SK-N-SH treated with all-trans-retinoic acid at 6 μM for 48 hours (cell line): ENCODE results near the gene MMD.
"Not testable (repeated sequence)": the region's sequence is repeated elsewhere in the genome, so short reads cannot be mapped to it uniquely, and the experiment has no call there.

Experiments
- ATAC-seq: fragments of 200-7000 bp; cut with Tn5 transposase; 3 replicates; pipeline ENCODE4 v1.9.1; 2020; ENCODE audit warnings: mild to moderate bottlenecking, moderate library complexity
- ARNTL ChIP-seq: fragments of 450-650 bp; formaldehyde crosslinking; IDR thresholded peaks from 2 replicates; pipeline ENCODE4 v1.5.0; 2020; ENCODE audit warnings: low read depth, mild to moderate bottlenecking, moderate library complexity, borderline replicate concordance
- BACH2 ChIP-seq: fragments of 250-450 bp; sonication (Bioruptor Pico); IDR thresholded peaks from 2 replicates; pipeline ENCODE4 v1.9.0; 2021; ENCODE audit warnings: mild to moderate bottlenecking, borderline replicate concordance
- CSDC2 ChIP-seq: fragments of 250-450 bp; sonication (Bioruptor Pico); IDR thresholded peaks from 2 replicates; pipeline ENCODE4 v1.5.0; 2020; ENCODE audit warnings: mild to moderate bottlenecking, moderate library complexity
- ESRRG ChIP-seq: fragments of 250-450 bp; sonication (Bioruptor Pico); IDR thresholded peaks from 2 replicates; pipeline ENCODE4 v1.6.1; 2021; ENCODE audit warnings: mild to moderate bottlenecking
- GLIS3 ChIP-seq: fragments of 250-450 bp; sonication (Bioruptor Pico); IDR thresholded peaks from 2 replicates; pipeline ENCODE4 v1.5.0; 2020; ENCODE audit warnings: mild to moderate bottlenecking, moderate library complexity
- ISL1 ChIP-seq: fragments of 250-450 bp; sonication (Bioruptor Pico); IDR thresholded peaks from 2 replicates; pipeline ENCODE4 v2.1.2; 2022; ENCODE audit warnings: mild to moderate bottlenecking, moderate library complexity
- OSR1 ChIP-seq: fragments of 250-450 bp; sonication (Bioruptor Pico); IDR thresholded peaks from 2 replicates; pipeline ENCODE4 v1.8.0; 2022; ENCODE audit warnings: moderate library complexity, mild to moderate bottlenecking, inconsistent platforms
- PATZ1 ChIP-seq: fragments of 250-450 bp; sonication (Bioruptor Pico); IDR thresholded peaks from 2 replicates; pipeline ENCODE4 v1.8.0; 2020; ENCODE audit warnings: mild to moderate bottlenecking, moderate library complexity, borderline replicate concordance
- POU6F1 ChIP-seq: fragments of 250-450 bp; sonication (Bioruptor Pico); IDR thresholded peaks from 2 replicates; pipeline ENCODE4 v1.8.0; 2021; ENCODE audit warnings: low read depth, mild to moderate bottlenecking, moderate library complexity, borderline replicate concordance
- SNAI2 ChIP-seq: fragments of 250-450 bp; sonication (Bioruptor Pico); IDR thresholded peaks from 2 replicates; pipeline ENCODE4 v1.5.0; 2020; ENCODE audit warnings: mild to moderate bottlenecking, moderate library complexity
- TSHZ2 ChIP-seq: fragments of 250-450 bp; sonication (Bioruptor Pico); IDR thresholded peaks from 2 replicates; pipeline ENCODE4 v1.5.0; 2020; ENCODE audit warnings: mild to moderate bottlenecking, moderate library complexity
- ZC3H10 ChIP-seq: fragments of 250-450 bp; sonication (Bioruptor Pico); IDR thresholded peaks from 2 replicates; pipeline ENCODE4 v1.5.1; 2021; ENCODE audit warnings: mild to moderate bottlenecking, moderate library complexity
- ZFP3 ChIP-seq: fragments of 250-450 bp; sonication (Bioruptor Pico); IDR thresholded peaks from 2 replicates; pipeline ENCODE4 v1.5.0; 2020; ENCODE audit warnings: mild to moderate bottlenecking, moderate library complexity
- ZNF565 ChIP-seq: fragments of 450-650 bp; formaldehyde crosslinking; conservative IDR thresholded peaks from 2 replicates; pipeline ENCODE4 v1.5.0; 2020; ENCODE audit warnings: low read depth, mild to moderate bottlenecking, moderate library complexity
- ZNF70 ChIP-seq: fragments of 450-650 bp; formaldehyde crosslinking; IDR thresholded peaks from 2 replicates; pipeline ENCODE4 v1.5.0; 2020; ENCODE audit warnings: mild to moderate bottlenecking, moderate library complexity
- ZNF8 ChIP-seq: fragments of 450-650 bp; formaldehyde crosslinking; IDR thresholded peaks from 2 replicates; pipeline ENCODE4 v1.5.0; 2020; ENCODE audit warnings: mild to moderate bottlenecking, moderate library complexity

Gene MMD

GRCh38 chr17:55405600-55405999 lies 16.0 kb downstream of the MMD start:
- ATAC-seq, result no peak
- TF ChIP-seq ISL1 (CRISPR knock-in tag) (peak; percentile 68), ARNTL (CRISPR knock-in tag) (no peak)

- ATAC-seq, result not testable (repeated sequence)
These were observed 17.4 kb downstream of the MMD start for GRCh38 chr17:55404197-55404596.

- ATAC-seq, result no peak
- no peak for TF ChIP-seq OSR1 (CRISPR knock-in tag)
- no peak for TF ChIP-seq POU6F1 (CRISPR knock-in tag)
- TF ChIP-seq ZNF70 (CRISPR knock-in tag), result no peak
- TF ChIP-seq TSHZ2 (CRISPR knock-in tag), result no peak
These were observed 19.3 kb downstream of the MMD start for GRCh38 chr17:55402374-55402773.

GRCh38 chr17:55398689-55399088 lies 22.9 kb downstream of the MMD start:
- ATAC-seq, result no peak
- TF ChIP-seq OSR1 (CRISPR knock-in tag) (no peak), ISL1 (CRISPR knock-in tag) (no peak), ZFP3 (CRISPR knock-in tag) (no peak), ZNF8 (no peak)

- TF ChIP-seq ZNF8 (no peak), ZNF70 (CRISPR knock-in tag) (no peak), ESRRG (CRISPR knock-in tag) (no peak), ZNF565 (no peak), SNAI2 (CRISPR knock-in tag) (no peak), PATZ1 (CRISPR knock-in tag) (no peak), CSDC2 (no peak), ARNTL (CRISPR knock-in tag) (no peak)
- ATAC-seq, result no peak
These were observed 25.7 kb downstream of the MMD start for GRCh38 chr17:55395803-55396505.

GRCh38 chr17:55394357-55395021 lies 27.1 kb downstream of the MMD start:
- no peak for ATAC-seq
- no peak for TF ChIP-seq BACH2 (CRISPR knock-in tag)
- TF ChIP-seq ZC3H10 (CRISPR knock-in tag), result no peak
- no peak for TF ChIP-seq SNAI2 (CRISPR knock-in tag)
- TF ChIP-seq GLIS3 (CRISPR knock-in tag), result no peak
- no peak for TF ChIP-seq ESRRG (CRISPR knock-in tag)
- TF ChIP-seq PATZ1 (CRISPR knock-in tag), result no peak
- TF ChIP-seq OSR1 (CRISPR knock-in tag), result no peak
- TF ChIP-seq, all 23 proteins: peak for 0
